ENCODE results near the gene EFNA5.
A peak's percentile ranks its signal among the peaks of the same experiment; 100 is the strongest.

Gene EFNA5

DNA sequence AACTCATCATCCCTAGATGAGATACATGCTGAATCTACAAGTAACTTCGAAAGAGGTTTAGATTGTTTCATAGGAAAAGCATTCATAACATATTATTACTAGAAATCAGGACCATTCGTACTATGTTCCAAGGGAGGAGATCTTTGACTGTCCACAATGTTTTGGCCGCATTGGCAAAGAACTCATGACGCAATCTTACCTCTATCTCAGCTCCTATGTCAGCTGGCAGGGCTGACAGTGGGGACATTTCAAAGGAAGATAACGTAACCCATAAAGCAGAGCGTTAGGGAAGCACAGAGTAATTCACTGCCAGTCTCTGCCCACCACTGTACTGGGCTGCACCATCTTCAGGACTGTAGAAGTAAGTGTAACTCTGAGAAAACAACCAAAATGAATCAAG lies 69.7 kb downstream of the EFNA5 start:
- DNase-seq: no peak

DNA sequence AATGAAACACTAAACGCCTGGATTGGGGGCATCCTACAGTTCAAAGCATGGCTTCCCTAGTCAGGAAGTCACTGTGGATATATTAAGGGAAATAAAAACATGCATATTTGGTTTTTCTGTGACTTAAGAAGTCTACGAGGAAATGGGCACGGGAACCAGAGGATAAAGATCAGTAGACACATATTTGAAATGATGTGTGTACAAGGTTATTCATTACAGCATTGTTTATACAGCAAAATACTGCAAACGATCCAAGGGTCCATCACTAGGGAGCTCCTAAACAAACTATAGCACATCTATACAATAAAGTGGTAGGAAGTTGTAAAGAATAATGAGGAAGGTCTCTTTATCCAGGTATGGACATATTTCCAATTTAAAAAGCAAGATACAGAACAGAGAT lies 71.8 kb downstream of the EFNA5 start:
- DNase-seq: peak; percentile 70

DNA sequence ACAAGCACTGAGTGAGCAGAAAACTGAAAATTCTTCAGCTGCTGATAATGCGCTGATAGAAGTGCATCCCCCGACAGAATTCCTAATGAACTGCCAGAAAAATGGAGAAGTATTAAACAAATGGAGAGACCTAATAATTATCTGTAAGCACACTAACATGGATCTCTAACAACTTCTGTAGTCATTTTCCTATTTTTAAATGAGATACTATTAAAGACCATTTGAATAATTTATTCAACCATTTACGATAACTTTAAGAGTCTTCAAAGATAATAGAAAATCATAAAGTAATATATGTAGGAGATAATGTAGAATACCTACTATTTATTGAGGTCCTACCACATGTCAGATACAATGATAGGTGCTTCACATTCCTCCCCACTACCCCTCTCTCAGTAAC lies 72.9 kb downstream of the EFNA5 start:
- DNase-seq: no peak

DNA sequence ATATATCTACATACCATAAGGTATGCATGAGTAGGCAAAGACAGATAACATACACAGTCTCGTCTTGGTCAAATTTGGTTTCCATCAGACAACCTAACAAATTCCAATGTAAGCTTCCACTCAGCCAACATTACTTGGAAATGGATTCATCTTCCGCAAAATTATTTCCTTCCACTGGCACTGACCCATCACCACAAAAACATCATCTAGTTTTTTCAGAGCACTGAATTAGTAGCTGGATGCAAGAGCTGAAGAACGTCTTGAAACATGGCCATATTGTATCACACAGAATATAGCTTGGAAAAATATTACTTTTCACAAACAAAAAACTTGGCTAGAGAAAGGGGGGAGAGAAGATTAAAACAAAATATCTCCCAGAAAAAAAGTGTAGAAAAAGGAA lies 73.5 kb downstream of the EFNA5 start:
- DNase-seq: no peak

DNA sequence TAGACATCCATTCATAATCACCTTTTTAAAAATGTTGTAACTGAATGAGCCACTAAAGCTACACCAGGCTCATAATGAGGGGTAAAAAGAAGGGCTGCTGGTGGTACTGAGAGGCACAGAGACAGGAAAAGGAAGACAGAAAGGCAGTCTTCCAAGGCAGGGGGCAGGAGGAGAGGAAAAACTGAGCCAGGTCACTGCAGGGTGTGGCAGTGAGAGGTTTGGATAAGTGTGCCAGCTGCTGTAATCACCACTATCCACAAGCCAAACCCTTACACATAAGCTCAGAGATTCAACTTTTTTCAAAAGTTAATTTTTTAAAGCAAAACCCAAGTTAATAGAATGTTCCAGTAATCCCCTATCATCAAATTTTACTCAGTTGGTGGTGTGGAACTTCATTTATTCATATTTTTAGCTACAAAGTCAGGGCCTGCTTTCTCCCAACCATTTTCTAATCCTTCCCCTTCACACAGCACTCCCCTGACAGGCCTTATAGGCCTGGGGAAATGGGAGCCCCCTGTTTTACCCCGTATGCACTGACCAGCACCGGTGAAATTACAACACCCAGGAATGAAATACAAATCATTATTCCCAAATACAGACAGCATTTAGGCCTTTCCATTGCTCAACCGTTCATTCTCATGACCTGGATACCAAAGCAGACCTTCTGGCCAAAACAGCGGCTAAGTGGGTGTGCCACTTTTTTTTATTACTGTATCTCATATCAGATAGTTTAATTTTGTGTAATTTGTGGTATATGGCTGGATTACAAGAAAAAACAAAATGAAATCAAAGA lies 76.3 kb downstream of the EFNA5 start:
- DNase-seq: no peak

DNA sequence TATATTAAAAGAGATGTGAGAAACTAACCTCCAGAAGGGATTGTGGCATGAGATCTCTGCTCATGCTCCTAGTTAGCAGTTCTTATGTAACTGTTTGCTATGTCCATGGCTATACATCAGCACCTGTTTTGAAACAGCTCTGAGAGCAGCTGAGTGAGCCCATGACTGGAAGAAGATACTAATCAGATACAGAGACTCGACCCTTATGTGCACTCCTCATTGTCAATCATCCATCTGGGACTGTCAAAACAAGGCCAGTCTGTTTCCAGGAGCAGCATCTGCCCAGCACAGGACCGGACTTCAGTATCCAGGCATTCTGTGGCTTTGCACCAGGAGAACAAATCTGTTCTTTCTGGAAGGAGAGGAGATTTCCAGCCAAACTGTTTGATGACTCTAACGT lies 77.7 kb downstream of the EFNA5 start:
- peak; percentile 6 for DNase-seq

DNA sequence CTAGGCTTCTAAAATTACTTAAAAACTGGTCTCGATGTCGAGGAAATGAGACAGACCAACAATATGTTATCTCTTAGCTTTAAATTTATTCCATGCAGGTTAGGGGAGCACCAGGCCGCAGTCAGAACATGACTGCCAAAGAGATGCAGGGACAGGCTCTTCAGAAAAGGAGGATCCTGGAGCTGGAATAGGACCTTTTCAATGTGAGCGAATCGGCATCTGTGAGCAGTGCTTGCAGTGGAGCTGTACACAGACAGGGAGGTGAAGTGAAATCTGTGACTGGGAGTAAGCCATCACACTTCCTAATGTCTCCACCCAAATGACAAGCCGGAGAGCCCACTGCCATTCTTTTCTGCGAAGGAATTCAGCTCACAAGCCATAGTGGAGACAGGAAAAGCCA lies 78.2 kb downstream of the EFNA5 start:
- DNase-seq: no peak

DNA sequence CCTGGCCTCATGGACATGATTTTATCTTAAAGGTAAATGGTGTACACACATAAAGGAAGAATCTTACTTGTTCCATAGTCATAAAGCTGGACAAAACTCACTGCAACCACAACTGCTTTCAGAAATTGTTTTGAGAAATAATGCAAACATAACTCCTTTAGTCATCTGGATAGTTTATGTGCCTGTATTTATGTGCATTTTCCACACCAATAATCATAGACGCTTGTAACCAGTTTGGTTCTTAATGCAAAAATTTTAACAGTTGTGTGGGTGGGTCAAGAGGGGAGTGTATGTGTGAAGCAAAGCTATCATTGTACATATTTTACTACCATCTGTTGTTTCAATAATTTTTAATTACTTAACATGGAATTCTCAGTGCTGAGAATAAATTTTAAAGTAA lies 80.1 kb downstream of the EFNA5 start:
- no peak for DNase-seq

DNA sequence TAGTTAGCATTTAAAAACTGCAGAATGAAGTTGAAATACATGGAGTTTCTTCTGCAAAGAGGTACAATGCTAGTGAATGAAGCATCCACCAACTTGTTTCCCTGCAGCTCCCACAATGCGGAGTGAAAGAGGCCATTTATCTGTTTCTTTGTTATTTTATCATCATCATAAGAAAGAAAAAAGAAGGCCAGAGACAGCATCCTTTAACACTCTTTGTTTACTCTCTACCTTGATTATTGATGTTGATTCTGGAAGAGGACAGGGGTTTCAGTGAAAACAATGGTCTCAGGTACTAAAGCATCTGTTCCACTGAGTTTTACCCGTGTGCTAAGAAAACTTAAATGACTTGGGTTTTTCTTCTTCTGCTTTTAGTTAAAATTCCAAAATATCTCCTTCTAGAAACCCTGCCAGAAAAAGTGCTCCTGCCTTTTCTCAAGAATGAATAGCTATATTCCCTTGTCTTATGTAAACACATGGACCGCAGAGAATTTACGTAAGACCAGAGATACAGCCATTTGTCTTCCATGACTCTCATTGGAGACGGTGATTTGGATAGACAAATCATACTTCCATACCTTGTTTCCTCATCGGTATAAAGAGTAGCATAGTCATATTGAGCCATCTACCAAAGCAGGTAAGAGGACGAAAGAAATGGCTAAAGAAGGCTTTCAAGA lies 81.1 kb downstream of the EFNA5 start:
- no peak for DNase-seq

DNA sequence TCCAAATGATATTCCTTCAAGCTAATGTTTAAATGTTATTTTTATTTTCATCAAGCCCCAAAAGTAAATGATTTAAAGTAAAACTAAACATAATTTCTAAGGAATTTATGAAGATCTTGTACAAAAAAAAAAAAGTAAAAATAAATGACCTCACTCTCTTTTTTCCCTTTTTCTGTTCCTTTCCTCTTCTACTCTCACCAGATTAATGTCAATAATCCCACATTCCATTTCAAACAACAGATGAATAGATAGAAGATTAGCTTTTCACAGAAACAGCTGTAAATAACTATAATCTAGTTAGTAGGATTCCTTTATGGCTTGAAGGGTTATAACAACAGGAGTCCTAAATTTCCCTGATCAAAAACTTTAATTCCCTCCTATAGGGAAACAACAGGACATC lies 88.1 kb downstream of the EFNA5 start:
- DNase-seq: no peak

DNA sequence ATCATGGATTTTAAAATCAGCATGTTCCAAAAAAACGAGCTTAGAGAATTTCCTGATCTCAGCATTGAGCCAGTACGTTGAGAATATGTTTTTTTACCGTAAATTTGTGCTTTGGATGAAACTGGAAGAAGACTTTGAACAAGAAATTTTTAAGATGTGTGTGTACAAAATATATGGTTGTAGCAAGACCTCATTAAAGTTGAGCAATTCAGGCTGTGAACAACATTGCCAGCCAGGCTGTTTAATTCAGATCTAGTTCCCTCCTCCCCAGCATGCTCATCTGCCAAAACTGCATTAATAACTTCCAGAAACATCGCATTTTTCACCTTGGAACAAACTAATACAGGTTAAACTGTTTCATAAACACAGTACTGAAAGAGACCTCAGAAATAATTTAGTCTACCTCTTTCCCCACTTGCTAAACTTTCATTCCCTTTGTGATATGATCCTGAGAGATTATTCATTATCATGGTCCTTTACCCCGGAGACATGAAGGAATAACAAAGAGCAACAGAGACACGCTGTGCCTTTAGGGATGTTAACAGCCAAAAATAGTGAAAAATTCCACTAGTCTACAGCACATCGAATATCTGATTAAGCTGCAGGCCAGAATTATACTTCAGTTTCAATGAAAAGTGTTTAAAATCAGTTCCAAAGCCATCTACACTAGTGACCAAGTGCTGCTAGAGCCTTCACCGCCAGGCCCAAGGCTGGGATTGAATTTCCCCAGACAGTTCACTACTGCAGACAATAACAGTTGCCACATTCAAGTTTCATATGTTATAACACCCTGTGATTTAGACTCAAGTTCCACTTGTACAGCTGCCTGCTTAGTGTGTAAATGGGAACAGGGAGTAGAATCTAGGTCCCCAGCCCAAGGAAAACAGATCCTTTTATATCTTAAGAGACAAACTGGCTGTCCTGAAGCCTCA lies 89.6 kb downstream of the EFNA5 start:
- DNase-seq: no peak

DNA sequence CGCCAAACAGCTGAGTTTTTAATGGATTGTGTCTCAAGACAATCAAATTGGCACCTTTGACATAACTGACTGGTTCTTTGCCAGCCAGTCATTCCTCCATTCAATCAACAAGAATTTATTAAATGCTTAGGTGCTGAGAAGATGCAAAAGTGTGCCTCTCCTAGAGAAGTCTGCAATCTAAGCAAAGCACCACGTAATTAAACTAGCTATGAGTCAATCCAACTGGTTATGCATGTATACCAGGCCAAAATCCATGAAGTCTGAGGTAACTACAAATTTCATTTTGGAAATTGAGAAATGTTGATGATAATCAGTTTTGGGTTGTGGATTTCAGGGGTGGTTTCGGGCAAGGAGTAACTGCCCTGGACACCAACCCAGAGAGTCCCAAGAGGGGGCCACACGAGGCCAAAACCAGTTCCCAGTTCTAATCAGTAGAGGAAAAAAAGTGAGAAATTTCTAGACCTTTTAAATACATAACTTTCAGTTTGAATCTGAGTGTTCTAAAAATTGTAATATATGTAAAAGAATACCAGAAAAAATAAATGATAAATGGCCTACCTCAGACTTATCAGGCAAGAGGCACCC lies 92.6 kb downstream of the EFNA5 start:
- DNase-seq: no peak

DNA sequence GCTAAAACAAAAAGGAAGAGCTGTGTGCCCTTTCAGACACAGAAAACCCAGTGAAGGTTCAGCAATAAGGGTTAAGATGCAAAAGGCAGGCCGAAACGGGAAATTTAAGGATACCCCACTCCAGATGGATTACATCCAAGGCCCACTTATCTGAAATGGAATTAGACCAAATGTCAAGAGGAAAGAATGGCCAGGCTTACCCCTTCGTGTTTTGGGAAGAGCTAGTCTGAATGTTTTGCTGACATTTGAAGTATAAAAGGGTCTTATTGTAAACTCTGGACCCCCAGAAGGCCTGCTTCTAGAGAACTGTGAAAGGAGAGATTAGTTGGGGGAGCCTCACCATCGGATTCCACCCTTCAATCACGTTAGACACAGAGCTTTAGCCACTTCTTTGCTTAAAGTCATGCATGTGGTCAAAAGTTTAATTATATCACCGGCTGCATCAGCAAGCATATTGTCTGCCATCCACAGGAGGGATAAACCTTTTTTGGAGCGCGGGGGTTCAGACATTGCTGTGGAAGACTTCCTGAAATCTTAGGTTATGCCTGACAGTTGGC lies 93.3 kb downstream of the EFNA5 start:
- DNase-seq: no peak

DNA sequence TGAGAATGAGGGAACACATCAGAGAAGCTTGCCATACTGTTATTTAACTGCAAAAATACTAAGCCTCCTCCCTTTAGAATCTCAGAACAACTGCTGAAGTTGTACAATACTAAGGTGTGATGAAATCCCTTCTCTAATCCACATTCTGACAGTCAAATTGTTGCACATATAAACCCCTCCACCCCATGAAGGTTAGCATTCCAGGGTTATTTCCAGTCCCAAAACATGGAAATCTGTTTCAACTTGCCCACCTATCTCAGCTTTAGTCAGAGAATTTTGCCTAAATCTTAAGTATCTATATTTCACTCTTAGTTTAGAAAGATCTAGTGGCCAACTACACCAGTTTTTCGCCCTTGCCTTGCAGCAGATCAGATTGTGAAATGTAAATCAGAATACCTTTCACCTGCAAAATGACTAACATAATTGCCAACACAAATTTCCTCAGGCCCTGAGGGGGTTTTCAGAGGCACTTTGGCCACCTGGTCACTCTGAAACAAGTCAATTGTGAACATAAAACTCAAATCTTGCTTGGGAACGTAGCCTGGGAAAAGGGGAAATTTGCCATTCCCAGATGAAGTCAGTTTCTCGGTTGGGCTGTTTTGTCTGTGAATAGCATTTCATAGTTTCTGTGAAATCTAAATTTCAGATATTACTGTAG lies 93.9 kb downstream of the EFNA5 start:
- DNase-seq: no peak

DNA sequence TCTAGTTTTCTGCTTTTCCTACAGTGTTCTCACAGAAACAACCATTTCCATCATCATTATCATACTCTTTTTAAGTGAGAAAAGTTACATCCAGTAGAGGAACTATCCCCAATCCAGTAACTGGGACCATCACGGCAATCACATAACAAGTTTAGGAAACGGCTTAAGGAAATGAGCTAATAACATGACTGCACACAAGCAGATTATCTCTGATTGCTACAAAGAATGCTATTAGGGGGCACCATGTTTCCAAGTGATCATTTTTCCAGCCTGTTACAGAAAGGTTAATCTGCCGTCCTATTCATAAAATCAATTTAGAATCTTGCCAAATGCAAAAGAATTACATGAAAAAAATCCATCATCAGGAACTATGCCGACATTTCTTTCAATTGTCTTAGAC lies 94.6 kb downstream of the EFNA5 start:
- no peak for DNase-seq

DNA sequence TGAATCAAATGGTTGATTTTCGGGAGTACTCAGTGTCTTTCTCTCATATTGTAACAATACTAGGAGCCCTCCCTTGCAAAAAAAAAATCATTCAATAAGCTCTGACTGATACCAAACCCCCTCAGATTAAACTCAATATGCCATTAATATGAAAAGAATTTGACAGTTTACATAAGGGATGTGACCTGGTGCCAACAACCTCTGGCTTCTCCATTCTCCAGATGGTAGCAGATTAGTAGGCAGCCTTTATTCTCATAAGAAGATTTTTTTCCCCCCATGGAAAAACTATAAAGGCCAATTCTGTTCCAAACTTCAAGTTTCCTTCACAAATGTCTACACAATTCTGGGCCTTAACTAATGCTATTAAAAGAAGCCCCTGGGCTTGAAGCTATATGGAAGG lies 96.5 kb downstream of the EFNA5 start:
- DNase-seq: no peak

DNA sequence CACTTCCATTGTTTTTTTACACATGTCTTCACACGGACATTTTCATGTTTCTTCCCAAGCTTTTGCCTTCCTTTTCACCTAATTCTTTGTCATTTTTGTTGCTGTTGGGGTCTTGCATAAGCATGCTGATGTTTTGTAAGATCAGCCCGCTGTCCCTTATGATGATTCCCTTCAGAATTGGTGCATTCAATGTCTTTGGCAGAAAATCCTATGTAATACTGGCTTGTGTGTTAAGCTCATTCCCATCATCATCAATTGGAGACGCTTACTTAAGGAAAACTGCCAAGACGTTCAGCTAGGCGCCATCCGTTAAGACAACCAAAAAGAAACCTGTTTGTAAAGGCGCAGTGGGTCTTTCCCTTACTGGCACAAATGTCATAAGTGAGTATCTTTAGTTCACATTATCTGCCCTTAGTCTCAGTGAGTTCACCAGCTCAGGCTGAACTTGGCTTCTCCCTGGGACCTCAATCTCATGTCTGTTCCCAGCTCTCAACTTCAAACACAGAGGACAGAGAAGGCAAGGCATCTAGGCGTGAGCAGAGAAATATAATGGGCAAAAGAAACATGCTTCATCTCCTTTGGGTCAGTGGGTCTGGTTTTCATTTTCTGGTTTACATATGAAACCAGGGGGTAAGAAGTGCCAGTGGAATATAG lies 97.9 kb downstream of the EFNA5 start:
- DNase-seq: peak; percentile 6

DNA sequence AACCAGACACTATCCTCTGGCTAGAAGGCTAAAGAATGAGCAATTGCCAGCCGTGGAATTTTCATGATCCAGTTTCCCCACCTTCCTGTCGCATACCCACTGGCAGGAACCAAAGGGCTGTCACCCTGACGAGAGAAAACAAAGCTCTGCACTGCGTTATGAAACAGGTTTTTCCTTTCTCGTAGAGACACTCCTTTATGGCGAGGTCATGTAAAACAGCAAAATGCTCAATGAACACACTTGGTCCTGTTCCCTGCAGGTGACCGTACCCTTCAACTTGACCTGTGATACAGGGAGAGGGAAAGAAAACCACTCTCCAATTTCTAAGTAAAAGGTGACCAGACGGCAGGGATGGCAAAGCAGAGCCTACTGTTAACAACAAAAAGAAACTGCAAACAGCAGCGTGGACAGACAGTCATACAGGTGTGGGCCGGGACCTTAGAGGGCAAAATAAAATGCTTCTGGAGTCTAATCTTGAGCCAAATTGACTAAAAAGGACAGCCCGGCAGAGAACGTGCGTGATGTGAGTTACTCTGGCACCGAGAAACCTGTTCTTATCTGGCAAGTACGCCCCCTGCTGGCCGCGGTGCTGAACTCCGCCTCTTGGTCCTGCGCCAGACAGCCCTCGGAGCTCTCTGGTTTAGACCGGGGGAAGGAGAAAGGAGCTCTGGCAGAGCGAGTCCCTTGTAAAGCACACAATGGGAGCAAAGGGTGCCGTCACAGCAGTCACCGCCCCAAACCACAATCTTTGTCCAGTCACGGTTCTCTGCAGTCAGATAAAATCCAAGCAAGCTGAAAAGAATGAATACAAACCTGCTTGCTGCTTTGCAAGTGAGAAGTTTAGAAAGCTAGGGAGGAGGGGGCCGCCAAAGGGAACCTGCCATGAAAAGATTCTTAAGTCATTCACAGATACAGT lies 98.9 kb downstream of the EFNA5 start:
- DNase-seq: peak; percentile 97

DNA sequence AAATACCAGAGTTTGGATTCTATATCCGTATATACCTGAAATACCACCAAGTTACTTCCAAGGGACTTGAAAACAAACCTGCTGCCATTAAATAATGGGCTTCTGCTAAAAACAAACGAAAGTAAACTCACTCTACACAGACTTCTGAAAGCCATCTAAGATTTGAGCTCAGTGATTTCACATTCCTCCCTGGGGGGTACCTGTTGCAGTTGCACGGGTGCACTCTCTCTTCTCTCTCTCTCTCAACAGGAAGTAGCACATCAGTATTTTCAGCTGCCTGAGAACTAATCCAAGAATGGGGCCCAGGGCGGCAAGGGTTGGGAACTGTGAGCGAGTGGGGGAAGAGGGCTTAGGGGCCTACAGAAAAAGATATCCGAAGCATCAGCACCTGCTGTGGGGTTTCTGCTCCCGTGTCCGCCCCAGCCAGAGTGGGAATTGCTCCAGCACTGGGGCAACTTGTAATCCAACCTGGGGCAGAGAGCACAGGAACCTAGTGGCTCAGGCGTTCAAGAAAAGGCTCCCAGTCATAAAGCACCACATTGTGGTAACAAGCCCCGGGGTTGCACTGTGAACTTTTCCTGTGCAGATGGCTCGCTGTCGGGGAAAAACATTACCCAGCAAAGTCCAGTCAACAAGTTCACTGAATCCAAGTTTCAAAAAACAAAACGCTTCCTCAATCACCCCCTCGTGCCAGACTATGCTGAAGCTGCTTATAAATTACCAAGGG lies 99.8 kb downstream of the EFNA5 start:
- DNase-seq: peak; percentile 78

DNA sequence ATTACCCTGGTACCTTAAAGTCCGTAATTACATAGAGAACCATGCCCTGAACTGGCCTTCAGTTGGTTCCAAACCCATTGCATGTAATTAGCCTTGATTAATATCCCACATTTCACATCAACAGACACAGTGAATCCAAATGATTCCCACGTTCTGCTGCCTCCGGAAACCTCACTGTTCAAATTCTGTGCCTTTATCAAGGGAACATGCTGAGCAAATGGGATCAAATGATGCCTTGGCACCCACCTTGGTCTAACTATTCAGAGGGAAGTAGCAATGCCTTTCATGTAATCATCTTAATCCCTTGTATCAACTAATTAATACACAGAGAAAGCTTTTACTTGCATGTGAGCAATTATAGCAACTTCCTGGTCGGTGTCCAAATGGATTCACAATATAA lies 100.6 kb downstream of the EFNA5 start:
- DNase-seq: no peak

Data from DMS53 (cell line).